ENCODE measurements around the gene DSEL.

DSEL gene

GRCh38 chr18:67516539-67517443 lies at the start of gene DSEL:
TSS of gene DSEL (minus strand) at chr18:67516720. CDS start at chr18:67514608, 2,112 bp downstream.
- DNase-seq (ENCODE audit: low read depth in 2 of 2), result peak; percentile 96 to 99

GRCh38 chr18:67553437-67553836 lies 36.9 kb upstream of the DSEL start:
- no peak for DNase-seq (ENCODE audit: low read depth in 2 of 2)

- no peak for DNase-seq (ENCODE audit: low read depth in 2 of 2)
Measured at GRCh38 chr18:67550872-67551520, 34.5 kb upstream of the DSEL start.

- no peak for DNase-seq (ENCODE audit: low read depth in 2 of 2)
Measured at GRCh38 chr18:67549946-67550345, 33.4 kb upstream of the DSEL start.

- DNase-seq (ENCODE audit: low read depth in 2 of 2), result no peak
Measured at GRCh38 chr18:67545681-67546080, 29.2 kb upstream of the DSEL start.

- no peak for DNase-seq (ENCODE audit: low read depth in 2 of 2)
Measured at GRCh38 chr18:67540559-67540958, 24.0 kb upstream of the DSEL start.

GRCh38 chr18:67531929-67532328 lies 15.4 kb upstream of the DSEL start:
- DNase-seq (ENCODE audit: low read depth in 2 of 2), result no peak

GRCh38 chr18:67525328-67526099 lies 9.0 kb upstream of the DSEL start:
- no peak for DNase-seq (ENCODE audit: low read depth in 2 of 2)

GRCh38 chr18:67520351-67520921 lies 3.9 kb upstream of the DSEL start:
- DNase-seq (ENCODE audit: low read depth in 2 of 2), result no peak

GRCh38 chr18:67519592-67519991 lies 3.1 kb upstream of the DSEL start:
- DNase-seq (ENCODE audit: low read depth in 2 of 2), result no peak

- DNase-seq (ENCODE audit: low read depth in 2 of 2), result no peak
Measured at GRCh38 chr18:67518566-67518965, 2.0 kb upstream of the DSEL start.

GRCh38 chr18:67517444-67517765 lies 885 bp upstream of the DSEL start:
- DNase-seq (ENCODE audit: low read depth in 2 of 2), result no peak

- peak; percentile 47 to 53 for DNase-seq (ENCODE audit: low read depth in 2 of 2)
Measured at GRCh38 chr18:67515942-67516538, 480 bp downstream of the DSEL start.

- no peak for DNase-seq (ENCODE audit: low read depth in 2 of 2)
Measured at GRCh38 chr18:67514901-67515540, 1.5 kb downstream of the DSEL start.

GRCh38 chr18:67514465-67514864 lies 2.1 kb downstream of the DSEL start:
- DNase-seq (ENCODE audit: low read depth in 2 of 2), result no peak

- no peak for DNase-seq (ENCODE audit: low read depth in 2 of 2)
Measured at GRCh38 chr18:67513280-67513679, 3.2 kb downstream of the DSEL start.

- DNase-seq (ENCODE audit: low read depth in 2 of 2), result no peak
Measured at GRCh38 chr18:67511840-67512239, 4.7 kb downstream of the DSEL start.

- DNase-seq (ENCODE audit: low read depth in 2 of 2), result no peak
Measured at GRCh38 chr18:67510831-67511230, 5.7 kb downstream of the DSEL start.

- no peak for DNase-seq (ENCODE audit: low read depth in 2 of 2)
Measured at GRCh38 chr18:67509741-67510391, 6.7 kb downstream of the DSEL start.

- no peak for DNase-seq (ENCODE audit: low read depth in 2 of 2)
Measured at GRCh38 chr18:67508146-67508545, 8.4 kb downstream of the DSEL start.

- DNase-seq (ENCODE audit: low read depth in 2 of 2), result no peak
Measured at GRCh38 chr18:67504739-67505138, 11.8 kb downstream of the DSEL start.
